HG03520 (cell line): ENCODE results near the gene SLC6A16.
"Not testable (repeated sequence)": the region's sequence is repeated elsewhere in the genome, so short reads cannot be mapped to it uniquely, and the experiment has no call there.

Source experiments
- ATAC-seq: cut with Tn5 transposase; IDR thresholded peaks from one replicate; pipeline ENCODE4 v1.9.1; 2021; ENCODE audit warnings: mild to moderate bottlenecking, moderate library complexity; ENCODE audit not compliant: unreplicated experiment

The SLC6A16 gene

DNA sequence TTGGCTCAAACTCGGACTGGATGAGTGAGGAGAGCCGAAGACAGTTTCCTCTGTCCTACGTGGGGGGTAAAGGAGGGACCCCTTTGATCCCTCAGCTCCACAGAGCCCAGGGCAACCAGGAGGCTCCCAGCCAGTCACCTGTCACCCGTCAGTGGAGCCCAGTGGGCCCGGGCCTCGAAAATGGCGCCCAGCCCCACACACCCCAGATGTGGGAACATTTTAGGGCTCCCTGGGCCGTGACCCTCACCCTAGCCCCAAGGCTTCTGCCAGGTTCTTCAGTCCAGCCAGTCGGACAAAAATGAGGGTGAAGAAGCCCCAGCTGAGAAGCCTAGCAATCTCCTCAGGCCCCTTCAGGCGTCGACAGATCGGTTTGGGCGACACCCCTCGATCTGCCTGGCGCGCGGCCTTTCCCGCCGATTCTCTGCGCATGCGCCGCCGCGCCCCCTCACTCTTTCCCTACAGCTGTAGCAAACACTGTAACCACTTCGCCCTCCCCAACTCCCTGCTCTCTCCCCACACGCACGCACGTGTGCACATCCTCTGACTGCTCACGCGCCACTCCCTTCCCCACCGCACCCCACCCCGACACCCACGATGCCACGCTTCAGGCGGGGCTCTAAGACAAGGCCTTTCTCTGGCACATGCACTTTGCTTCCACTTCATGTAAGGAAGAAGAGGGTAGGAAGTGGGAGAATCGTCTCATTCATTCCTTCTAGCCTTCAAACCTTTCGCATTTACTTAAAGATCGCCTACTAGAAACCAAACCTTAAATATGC lies at the start of gene SLC6A16:
TSS of gene SLC6A16 (minus strand) at position 391 of the 776 bp plus-strand sequence. CDS start 13,844 bp downstream, outside the sequence.
- no peak for ATAC-seq

- not testable (repeated sequence) for ATAC-seq
Measured at GRCh38 chr19:49373174-49373573, 48.2 kb upstream of the SLC6A16 start.

DNA sequence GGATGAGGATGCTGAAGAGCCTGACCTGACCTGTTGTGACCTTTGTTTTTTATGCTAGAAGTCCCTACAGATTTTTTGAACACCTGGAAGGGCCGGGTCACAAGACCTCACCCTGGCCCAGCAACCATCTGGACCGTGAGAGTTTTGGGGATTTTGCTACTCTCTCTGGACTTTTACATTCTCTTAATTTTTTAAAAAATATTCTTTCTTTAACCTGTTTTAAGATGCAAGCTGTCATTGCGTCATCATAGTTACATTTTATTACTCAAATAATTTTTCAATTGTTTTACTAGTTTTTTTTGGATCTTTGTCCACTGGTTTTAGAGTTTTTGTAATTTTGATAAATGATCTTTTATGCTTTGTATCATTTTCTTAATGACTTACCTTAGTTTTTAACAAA lies 46.2 kb upstream of the SLC6A16 start:
- ATAC-seq = no peak

DNA sequence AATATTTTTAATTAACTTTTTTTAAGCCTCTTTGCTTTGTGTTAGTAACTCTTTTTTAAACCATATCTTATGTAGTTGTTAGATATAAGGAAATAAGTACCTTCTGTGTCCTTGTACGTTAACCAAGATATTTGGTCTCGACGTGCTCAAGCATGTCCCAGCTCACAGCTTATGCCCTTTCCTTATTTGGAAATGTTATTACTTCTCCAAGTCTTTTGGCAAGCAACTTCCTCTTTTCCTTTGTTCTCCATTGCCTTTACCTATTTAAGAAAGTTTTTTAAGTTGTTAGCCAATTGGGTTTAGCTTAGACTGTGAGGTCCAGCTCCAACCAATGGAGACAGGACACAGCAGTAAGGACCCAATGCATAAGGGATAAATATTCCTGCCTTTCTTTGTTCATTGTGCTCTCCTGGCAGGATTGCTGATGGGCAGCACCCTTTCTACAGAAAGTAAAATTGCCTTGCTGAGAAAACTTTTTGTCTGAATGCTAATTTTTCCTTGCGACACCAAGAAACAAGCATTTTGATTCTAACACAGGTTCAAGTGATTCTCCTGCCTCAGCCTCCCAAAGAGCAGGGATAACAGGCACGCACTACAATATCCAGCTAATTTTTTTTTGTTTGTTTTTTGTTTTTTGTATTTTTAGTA lies 43.8 kb upstream of the SLC6A16 start:
- no peak for ATAC-seq

DNA sequence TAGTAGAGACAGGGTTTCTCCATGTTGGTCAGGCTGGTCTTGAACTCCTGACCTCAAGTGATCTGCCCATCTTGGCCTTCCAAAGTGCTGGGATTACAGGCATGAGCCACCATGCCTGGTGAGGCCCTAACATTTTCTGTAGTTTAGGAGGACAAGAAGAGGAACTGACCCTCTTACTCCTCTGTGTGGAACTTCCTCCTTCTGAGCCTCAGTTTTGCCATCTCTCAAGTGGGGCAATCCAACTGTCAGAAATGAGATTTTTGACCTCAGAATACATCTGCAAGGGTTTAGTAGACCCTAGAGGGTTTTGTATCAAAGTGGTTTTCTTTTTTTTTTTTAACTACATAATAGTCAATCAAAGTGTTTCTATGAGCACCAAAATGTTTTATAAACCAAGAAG lies 41.1 kb upstream of the SLC6A16 start:
- ATAC-seq = no peak

DNA sequence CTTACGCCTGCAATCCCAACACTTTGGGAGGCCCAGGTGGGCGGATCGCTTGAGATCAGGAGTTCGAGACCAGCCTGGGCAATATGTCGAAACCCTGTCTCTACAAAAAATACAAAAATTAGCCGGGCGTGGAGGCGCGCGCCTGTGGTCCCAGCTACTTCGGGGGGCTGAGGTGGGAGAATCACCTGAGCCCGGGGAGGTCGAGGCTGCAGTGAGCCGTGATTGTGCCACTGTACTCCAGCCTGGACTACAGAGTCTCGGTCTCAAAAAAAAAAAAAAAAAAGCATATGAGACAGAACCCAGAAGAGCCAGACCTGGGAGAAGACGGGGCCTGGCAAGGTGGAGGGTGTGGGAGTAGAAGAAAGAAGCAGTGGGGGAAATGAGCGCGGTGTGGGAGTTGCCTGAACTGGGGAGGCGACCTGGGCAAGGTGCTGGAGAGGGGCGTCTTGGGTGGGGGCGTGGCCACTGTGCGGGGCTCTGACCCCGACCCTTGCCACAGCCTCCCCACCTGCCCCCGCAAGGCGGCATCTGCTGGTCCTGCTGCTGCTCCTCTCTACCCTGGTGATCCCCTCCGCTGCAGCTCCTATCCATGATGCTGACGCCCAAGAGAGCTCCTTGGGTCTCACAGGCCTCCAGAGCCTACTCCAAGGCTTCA lies 39.2 kb upstream of the SLC6A16 start:
- ATAC-seq = no peak

- ATAC-seq = no peak
Measured at GRCh38 chr19:49363268-49364082, 38.5 kb upstream of the SLC6A16 start, which contains the start of gene DKKL1. Gene DKKL1, plus strand, starts transcription at chr19:49363877. Its CDS starts 122 bp downstream, at chr19:49363999.

DNA sequence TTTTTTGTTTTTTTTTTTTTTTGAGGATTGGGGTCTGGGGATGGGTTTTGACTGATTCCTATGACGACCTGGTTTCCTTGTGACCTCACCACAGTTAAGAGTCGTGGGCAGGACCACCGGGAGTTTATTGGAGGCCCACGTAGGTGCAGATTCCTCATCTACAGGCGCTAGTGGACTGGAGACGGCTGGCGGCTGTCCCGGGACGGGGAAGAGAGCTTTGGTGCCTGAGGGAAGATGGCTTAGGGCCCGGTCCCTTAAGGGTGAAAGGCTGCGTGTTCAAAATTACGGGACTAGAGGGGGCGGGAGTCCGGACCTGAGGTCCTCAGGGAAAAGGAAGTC lies 37.9 kb upstream of the SLC6A16 start:
- no peak for ATAC-seq

DNA sequence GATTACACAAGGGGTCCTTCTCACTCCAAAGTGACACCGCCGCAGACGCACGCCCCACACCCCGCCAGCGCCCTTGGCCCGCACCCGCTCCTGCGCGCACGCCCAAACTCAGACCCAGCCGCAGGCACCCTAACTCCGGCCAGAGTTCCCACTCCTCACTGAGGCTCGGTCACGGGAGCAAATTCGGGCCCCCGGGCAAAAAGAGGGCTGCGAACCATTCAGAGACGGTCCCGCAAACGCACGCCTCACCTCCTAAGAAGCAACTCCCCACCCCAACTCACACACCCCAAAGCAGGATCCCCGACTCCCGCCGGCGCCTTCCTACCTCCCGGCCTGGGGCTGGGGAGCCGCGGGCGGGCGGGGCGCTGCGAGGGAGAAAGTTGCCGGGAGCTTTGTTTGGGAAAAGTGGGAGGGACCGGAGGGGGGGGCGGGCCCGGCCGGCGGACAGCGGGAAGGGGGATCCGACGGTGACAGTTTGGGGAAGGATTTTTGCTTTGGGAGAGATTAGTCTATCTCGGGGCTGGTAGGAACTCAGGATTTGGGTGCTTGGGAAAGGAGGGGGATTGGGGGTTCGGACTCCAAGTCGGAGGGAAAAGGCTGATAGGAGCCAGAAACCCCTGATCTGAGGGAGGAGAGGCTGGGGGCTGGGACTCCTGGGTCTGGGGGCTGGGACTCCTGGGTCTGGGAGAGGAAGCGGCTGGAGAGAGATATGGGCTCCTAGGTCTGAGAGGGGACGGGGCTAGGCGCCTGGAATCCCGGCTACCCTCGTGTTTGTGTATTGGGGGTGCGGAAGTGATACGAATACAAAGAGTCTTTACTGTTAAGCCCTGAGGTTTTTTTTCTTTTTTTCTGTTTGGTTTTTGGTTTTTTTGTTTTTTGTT lies 37.3 kb upstream of the SLC6A16 start, which contains the start of gene TEAD2:
TSS of gene TEAD2 (minus strand) at position 369 of the 881 bp plus-strand sequence. CDS start 2,341 bp downstream, outside the sequence.
- no peak for ATAC-seq

DNA sequence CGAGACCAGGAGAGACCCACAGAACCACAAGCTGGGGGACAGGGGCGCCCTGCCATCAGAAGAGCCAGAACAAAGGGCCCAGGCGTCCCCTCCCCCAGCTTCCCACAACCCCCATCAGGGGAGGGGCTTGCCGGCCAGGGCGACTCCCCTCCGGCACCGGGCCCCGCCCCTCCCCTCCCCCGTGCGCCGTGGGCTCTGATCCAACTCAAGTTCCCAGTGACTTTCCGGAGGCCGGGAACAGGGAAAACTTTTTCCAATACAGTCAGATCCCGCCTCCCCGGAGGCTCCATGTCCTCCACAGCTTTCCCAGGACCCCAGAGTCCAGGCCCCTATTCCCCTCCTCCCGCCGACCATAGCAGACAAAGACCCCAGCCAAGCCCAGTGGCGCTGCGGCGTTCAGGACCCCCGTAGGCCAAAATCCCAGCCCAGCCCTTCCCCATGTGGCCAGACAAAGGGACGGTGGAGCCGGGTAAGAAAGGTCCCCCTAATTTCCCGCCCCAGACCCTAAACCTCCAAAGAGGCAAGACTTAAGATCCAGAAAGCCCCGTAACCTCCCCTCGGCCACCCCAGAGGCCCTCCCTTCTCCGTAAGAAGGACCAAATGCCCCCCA lies 36.6 kb upstream of the SLC6A16 start:
- ATAC-seq = no peak

GRCh38 chr19:49359851-49360820 lies 35.1 kb upstream of the SLC6A16 start:
- ATAC-seq = no peak

DNA sequence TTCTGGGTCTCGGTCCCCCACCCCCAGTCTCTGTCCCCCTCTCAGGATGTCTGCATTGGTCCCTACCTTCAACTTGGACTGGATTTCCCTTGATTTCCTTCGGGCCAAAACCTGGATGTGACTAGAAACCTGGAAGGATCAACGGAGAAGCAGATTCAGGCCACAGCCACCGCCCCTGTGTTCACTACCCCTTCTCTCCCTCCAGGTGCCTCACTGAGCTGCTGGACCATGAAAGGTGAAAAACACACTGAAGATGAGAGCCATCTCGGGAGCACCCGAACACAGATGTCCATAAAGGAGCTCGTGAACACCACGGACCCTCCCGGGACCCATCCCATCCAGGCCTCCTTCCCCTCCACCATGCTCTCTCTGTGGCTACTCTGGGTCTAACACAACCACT lies 32.2 kb upstream of the SLC6A16 start:
- no peak for ATAC-seq

DNA sequence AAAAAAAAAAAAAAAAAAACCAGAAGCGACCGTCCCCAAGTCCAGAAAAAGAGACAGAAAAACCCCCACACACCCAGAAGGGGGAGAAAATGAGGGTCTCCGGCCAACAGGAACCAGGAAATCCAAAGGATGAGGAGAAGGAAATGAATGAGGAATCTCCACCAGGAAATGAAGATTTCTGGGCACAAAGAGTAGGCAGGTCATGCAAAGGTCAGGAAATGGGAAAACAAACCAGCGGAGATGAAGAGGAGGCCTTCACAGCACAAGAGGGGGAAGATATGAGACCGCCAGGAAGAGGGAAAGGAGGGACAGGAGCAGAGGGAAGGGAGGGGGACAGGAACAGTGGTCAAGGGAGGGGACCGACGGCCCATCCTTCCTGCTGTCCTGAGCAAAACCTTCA lies 31.4 kb upstream of the SLC6A16 start:
- ATAC-seq = no peak

GRCh38 chr19:49355909-49356353 lies 30.9 kb upstream of the SLC6A16 start:
- no peak for ATAC-seq

DNA sequence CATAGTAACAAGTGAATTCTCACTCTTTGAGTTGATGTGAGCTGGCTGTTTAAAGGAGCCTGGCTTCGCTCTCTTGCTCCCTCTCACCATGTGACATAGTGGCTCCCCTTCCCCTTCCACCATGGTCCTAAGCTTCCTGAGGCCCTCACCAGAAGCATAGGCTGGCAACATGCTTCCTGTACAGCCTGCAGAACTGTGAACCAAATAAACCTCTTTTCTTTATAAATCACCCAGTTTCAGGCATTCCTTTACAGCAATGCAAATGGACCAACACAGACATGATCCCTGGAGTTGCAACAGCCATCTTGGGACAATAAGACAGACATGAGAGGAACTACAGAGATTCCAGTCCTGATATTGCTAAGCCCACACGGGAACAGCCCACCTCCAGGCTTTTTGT lies 24.6 kb upstream of the SLC6A16 start:
- ATAC-seq = no peak

DNA sequence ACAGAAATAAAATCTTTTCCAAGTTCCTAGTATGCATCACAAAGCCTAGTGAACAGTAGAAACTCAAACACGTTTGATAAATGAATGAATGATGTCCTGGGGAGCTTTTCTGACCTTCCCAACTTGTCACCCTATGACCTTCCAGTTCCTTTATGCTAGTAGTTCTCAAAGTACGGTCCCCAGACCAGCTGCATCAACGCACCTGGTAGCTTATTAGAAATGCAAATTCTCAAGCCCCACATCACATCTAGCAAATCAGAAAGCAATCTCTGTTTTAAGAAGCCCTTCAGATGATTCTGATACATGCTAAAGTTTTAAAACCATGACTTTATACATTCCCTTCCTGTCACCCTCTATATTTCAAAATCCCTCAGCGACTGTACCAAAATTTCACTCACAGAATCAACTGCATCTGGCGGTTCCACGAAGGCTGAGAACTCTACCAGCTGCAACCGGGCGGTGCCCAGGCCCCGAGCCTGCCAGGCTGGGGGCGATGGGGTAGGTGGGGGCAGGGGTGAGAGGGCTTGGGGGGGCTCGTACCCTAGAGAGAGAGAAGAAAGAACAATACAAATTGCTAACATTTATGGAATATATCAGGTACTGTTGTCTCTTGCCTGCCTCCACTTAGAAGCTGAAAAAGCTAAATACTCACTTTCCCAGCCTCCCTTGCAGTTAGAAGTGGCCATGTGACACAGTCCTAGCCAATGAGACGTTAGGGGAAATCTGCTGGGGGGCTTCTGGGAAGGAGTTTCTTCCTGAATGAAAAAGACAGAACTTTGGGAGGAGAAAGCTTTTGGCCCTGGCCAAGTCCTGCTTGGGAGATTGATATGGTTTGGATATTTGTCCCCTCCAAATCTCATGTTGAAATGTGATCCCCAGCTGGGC lies 23.6 kb upstream of the SLC6A16 start:
- no peak for ATAC-seq

- no peak for ATAC-seq
Measured at GRCh38 chr19:49347835-49348234, 22.8 kb upstream of the SLC6A16 start.
